ENCODE data around the gene ULBP1.
"Not testable (repeated sequence)": the region's sequence is repeated elsewhere in the genome, so short reads cannot be mapped to it uniquely, and the experiment has no call there.

DNA sequence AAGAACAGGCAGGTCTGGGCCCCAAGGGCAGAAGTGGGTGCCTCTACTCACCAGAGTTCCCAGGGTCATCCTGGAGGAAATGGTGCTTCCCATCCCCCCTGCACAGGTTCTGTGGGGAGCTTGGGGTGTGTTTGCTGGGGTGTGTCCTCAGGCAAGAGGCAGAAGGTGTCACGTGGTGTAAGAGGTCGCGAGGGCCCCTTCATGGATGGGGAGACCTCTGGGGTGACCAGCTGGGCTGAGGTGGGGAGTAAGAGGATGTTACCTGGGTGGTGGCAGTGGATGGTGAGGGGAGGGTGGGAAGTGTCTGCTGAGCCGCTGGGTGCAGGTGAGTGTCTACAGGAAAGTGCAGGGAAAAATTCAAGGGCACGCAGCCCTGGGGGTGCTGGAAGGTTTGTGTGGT, 41.7 kb upstream of the ULBP1 start:
- not testable (repeated sequence) for TF ChIP-seq POU2F2, POLR2AphosphoS5 (IDR thresholded peaks at IDR 0.05; ENCODE audit: low read depth, low read length)

Measured in GM12891 (cell line).